GM23248 (cell line): ENCODE measurements around the gene ARL16. TPM values are rescaled to one million over a fixed set of nuclear protein-coding genes. Genes with fewer than 3 reads are reported as not detected.

ENCODE experiments used
- DNase-seq: peaks from one replicate; pipeline ENCODE4 v3.0.0-alpha.2; 2015
- H2AFZ ChIP-seq: fragments of 200-600 bp; sonication (generic); 2 replicates; pipeline ENCODE4 v1.6.1; 2016; ENCODE audit warnings: antibody characterized with exemption
- H3F3A ChIP-seq: fragments of 200-600 bp; sonication (generic); 2 replicates; pipeline ENCODE4 v1.6.1; 2016; ENCODE audit warnings: mild to moderate bottlenecking, antibody characterized with exemption, mixed run types; ENCODE audit not compliant: insufficient read depth
- H3K27ac ChIP-seq: fragments of 200-600 bp; sonication (generic); 2 replicates; pipeline ENCODE4 v1.5.1; 2016; ENCODE audit warnings: mild to moderate bottlenecking
- H3K27me3 ChIP-seq: fragments of 200-600 bp; sonication (generic); replicated peaks from 2 replicates; pipeline ENCODE4 v1.6.1; 2016; ENCODE audit warnings: mild to moderate bottlenecking; ENCODE audit not compliant: insufficient read depth
- H3K36me3 ChIP-seq: fragments of 200-600 bp; sonication (generic); 2 replicates; pipeline ENCODE4 v1.6.1; 2016; ENCODE audit warnings: low read depth, mild to moderate bottlenecking
- H3K4me1 ChIP-seq: fragments of 200-600 bp; sonication (generic); 2 replicates; pipeline ENCODE4 v1.6.1; 2016; ENCODE audit warnings: mild to moderate bottlenecking; ENCODE audit not compliant: insufficient read depth
- H3K4me2 ChIP-seq: fragments of 200-600 bp; sonication (generic); one replicate; pipeline ENCODE4 v1.6.1; 2016; ENCODE audit warnings: mild to moderate bottlenecking; ENCODE audit not compliant: unreplicated experiment
- H3K4me3 ChIP-seq: fragments of 200-600 bp; sonication (generic); 2 replicates; pipeline ENCODE4 v1.5.1; 2016; ENCODE audit warnings: mild to moderate bottlenecking
- H3K79me2 ChIP-seq: fragments of 200-600 bp; sonication (generic); 2 replicates; pipeline ENCODE4 v1.6.1; 2016; ENCODE audit warnings: mild to moderate bottlenecking; ENCODE audit not compliant: insufficient read depth
- H3K9ac ChIP-seq: fragments of 200-600 bp; sonication (generic); 2 replicates; pipeline ENCODE4 v1.6.1; 2016; ENCODE audit warnings: mild to moderate bottlenecking
- H3K9me2 ChIP-seq: fragments of 200-600 bp; sonication (generic); 2 replicates; pipeline ENCODE4 v1.6.1; 2016; ENCODE audit warnings: mixed run types, mild to moderate bottlenecking, moderate library complexity; ENCODE audit not compliant: insufficient read depth
- H3K9me3 ChIP-seq: fragments of 200-600 bp; sonication (generic); one replicate; pipeline ENCODE4 v1.6.1; 2017; ENCODE audit warnings: low read depth
- H4K20me1 ChIP-seq: fragments of 200-600 bp; sonication (generic); 2 replicates; pipeline ENCODE4 v1.6.0; 2016; ENCODE audit not compliant: insufficient read depth
- EZH2 ChIP-seq: fragments of 200-600 bp; sonication (generic); IDR thresholded peaks from 2 replicates; pipeline ENCODE4 v1.6.1; 2018; ENCODE audit warnings: antibody characterized with exemption, mild to moderate bottlenecking; ENCODE audit not compliant: insufficient read depth, poor library complexity, severe bottlenecking
- EZH2phosphoT487 ChIP-seq: fragments of 200-600 bp; sonication (generic); IDR thresholded peaks from 2 replicates; pipeline ENCODE4 v1.6.1; 2018; ENCODE audit warnings: antibody characterized with exemption, moderate library complexity, mild to moderate bottlenecking, low read depth; ENCODE audit not compliant: insufficient read depth
- WGBS, 2 experiments: methylation state at CpG; one replicate each; pipeline ENCODE4 v1.1.6; 2015 to 2017; ENCODE audit warnings: low lambda C conversion rate in 2 of 2, low coverage in 1 of 2; ENCODE audit errors: missing lambda C conversion rate in 2 of 2; 5-methylcytosine and 5-hydroxymethylcytosine counted together
- in situ Hi-C: fragments of 300-500 bp; cut with MboI; formaldehyde crosslinking; loops from 2 replicates; pipeline ENCODE4 v1.15.0; 2020
- polyA plus RNA-seq: library from polyadenylated mRNA; unstranded; fragments of >200 nt; fragmentation: Nextera tagmentation; extraction: Ambion mirVana; gene quantifications from 2 replicates; pipeline ENCODE4 v1.2.1, GENCODE V29; 2016
- total RNA-seq: library from RNA; depleted of rRNA; stranded (reverse); fragments of >200 nt; shearing (Covaris generic); gene quantifications from 2 replicates; pipeline ENCODE4 v1.2.3, GENCODE V29; 2014

Gene ARL16
- total and polyA plus RNA-seq, 2 experiments from 2014 or later, result 45.6 to 70.8 TPM

GRCh38 chr17:81656118-81656743 is 27.4 kb downstream of the ARL16 start, which contains the start of gene PDE6G:
Gene PDE6G, minus strand, starts transcription at chr17:81656542. Its CDS starts 3,237 bp downstream, at chr17:81653305.
- in situ Hi-C loops, result loop anchor here (10.0 kb wide), 1 partner anchor 61 kb away; no protein-coding TSS in a partner anchor
- DNase-seq, result no peak
- 0 out of 2 replicates have a peak, but pooled peaks cover 3% of the 10 kb centered on the region for H3K4me1 ChIP-seq
- H3F3A ChIP-seq, result no peaks in the 10 kb centered on the region
- H3K4me3 ChIP-seq, result no peak within 1 kb of the TSS
- no peaks in the 10 kb centered on the region for H4K20me1 ChIP-seq
- no peaks in the 10 kb centered on the region for H3K79me2 ChIP-seq
- H3K36me3 ChIP-seq, result no peaks in the 10 kb centered on the region
- no peaks in the 10 kb centered on the region for H3K9me2 ChIP-seq
- TF ChIP-seq EZH2, result no peak
- TF ChIP-seq EZH2phosphoT487, result no peak
- H2AFZ ChIP-seq, result no peak within 1 kb of the TSS
- no peaks in the 10 kb centered on the region for H3K9me3 ChIP-seq
- H3K27ac ChIP-seq, result no peak within 1 kb of the TSS
- WGBS, 2 experiments, result 84 to 85% methylated on average over 15 of the region's 15 CpGs
- H3K9ac ChIP-seq, result no peak within 1 kb of the TSS
- H3K27me3 ChIP-seq, result no peaks in the 10 kb centered on the region
- H3K4me2 ChIP-seq, result no peak within 1 kb of the TSS

- no peak for TF ChIP-seq EZH2
- TF ChIP-seq EZH2phosphoT487, result no peak
- no peaks in the 10 kb centered on the region for H3K9me3 ChIP-seq
- H3K9ac ChIP-seq, result no peak overlapping the region
- DNase-seq, result no peak
- 74 to 76% methylated on average over 18 of the region's 18 CpGs for WGBS, 2 experiments
- H3K9me2 ChIP-seq, result no peaks in the 10 kb centered on the region
- H2AFZ ChIP-seq, result no peak overlapping the region
- H3K4me2 ChIP-seq, result no peak overlapping the region
- H4K20me1 ChIP-seq, result no peaks in the 10 kb centered on the region
- no peaks in the 10 kb centered on the region for H3K79me2 ChIP-seq
- H3F3A ChIP-seq, result no peaks in the 10 kb centered on the region
- H3K36me3 ChIP-seq, result no peaks in the 10 kb centered on the region
- H3K27me3 ChIP-seq, result no peaks in the 10 kb centered on the region
- 0 out of 2 replicates have a peak, but pooled peaks cover 3% of the 10 kb centered on the region for H3K4me1 ChIP-seq
- H3K4me3 ChIP-seq, result no peak overlapping the region
- H3K27ac ChIP-seq, result no peak overlapping the region
- in situ Hi-C loops, result loop anchor here (10.0 kb wide), 1 partner anchor 61 kb away; no protein-coding TSS in a partner anchor
Observed at GRCh38 chr17:81655378-81656117, 28.0 kb downstream of the ARL16 start.

DNA sequence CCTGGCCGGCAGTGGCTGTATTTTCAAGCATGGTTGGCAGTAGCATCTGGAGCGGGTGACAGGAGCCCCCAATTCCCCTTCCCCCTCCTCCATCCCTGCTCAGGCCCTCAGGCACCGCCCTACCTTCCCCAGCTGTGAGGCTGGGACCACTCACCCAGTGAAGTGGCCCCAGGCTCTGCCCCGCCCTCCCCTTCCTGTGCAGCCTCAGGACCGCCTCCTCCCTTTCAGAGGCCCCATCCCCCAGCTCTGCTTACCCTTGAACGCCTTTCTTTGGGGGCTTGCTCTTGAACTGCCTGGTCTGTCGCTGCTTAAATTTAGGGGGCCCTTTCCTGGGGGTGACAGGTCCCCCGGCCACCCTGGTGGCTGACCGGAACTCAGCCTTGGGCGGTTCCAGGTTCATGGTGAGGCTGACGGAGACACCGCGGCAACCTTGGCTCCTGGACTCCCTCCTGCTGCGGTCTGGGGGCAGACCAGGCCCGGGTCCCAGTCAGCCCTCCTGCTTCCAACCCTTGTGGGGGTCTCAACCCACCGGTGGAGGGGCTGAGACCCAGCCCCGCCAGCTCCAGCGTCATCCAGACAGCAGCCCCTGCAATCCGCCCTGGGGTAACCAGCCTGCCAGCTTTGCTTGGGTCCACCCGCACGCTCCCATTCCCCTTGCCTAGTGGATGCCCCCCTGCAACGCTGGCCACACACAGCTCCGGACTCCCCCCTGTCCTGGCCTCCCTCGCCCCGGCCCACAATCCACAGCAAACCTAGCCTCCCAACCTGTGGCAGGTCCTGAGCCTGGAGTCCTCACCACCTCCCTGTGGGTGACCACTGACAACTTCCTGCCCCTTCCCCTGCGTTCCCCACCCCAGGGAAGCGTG is 30.5 kb downstream of the ARL16 start:
- Histone ChIP-seq H3K79me2 (no peaks in the 10 kb centered on the region), H3F3A (no peaks in the 10 kb centered on the region), H3K36me3 (no peaks in the 10 kb centered on the region), H3K4me2 (no peak overlapping the region), H3K9me3 (no peaks in the 10 kb centered on the region), H3K4me3 (no peak overlapping the region), H3K27ac (no peak overlapping the region), H3K4me1 (0 out of 2 replicates have a peak, but pooled peaks cover 3% of the 10 kb centered on the region), H4K20me1 (no peaks in the 10 kb centered on the region), H3K27me3 (peaks cover 7% of the 10 kb centered on the region; the same call in 1 of the 2 replicates), H3K9ac (no peak overlapping the region), H3K9me2 (no peaks in the 10 kb centered on the region), H2AFZ (no peak overlapping the region)
- TF ChIP-seq EZH2phosphoT487 (no peak), EZH2 (no peak)
- DNase-seq, result no peak
- in situ Hi-C loops, result loop anchor here (10.0 kb wide), 1 partner anchor 58 kb away; no protein-coding TSS in a partner anchor
- WGBS, 2 experiments, result 51 to 53% methylated on average over 23 to 27 of the region's 27 CpGs

DNA sequence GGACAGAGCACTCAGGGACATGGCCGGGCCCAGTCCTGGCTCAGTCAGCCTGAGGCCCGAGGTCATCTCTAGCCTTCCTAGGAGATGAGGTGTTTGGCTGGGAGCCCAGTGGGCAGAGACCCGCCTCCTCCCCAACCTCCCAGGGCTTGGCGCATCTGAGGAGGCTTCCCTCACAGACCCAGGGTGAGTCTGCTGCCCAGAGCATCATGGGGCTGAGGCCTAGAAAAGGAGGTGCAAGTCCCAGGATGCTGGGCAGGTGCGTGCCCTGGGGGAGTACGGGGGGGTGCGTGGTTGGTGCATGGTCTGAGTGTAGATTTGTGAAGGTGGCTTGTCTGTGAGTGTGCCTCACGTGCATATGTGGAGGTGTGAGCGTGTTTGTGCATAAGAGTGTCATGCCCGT is 31.9 kb downstream of the ARL16 start:
- H3F3A ChIP-seq, result no peaks in the 10 kb centered on the region
- H3K27me3 ChIP-seq, result peaks cover 15% of the 10 kb centered on the region; the same call in 1 of the 2 replicates
- no peaks in the 10 kb centered on the region for H4K20me1 ChIP-seq
- TF ChIP-seq EZH2phosphoT487 (no peak), EZH2 (no peak)
- H3K4me1 ChIP-seq, result 0 out of 2 replicates have a peak, but pooled peaks cover 3% of the 10 kb centered on the region
- no peaks in the 10 kb centered on the region for H3K36me3 ChIP-seq
- no peak overlapping the region for H3K4me3 ChIP-seq
- H3K79me2 ChIP-seq, result no peaks in the 10 kb centered on the region
- WGBS, 2 experiments, result 55% methylated on average over 10 of the region's 10 CpGs
- H3K9ac ChIP-seq, result no peak overlapping the region; the same call in 1 of the 2 replicates
- no peak overlapping the region for H3K27ac ChIP-seq
- no peak overlapping the region for H3K4me2 ChIP-seq
- H2AFZ ChIP-seq, result no peak overlapping the region
- H3K9me2 ChIP-seq, result no peaks in the 10 kb centered on the region
- DNase-seq, result peak; percentile 90
- in situ Hi-C loops, result loop anchor here (10.0 kb wide), 1 partner anchor 57 kb away; no protein-coding TSS in a partner anchor
- no peaks in the 10 kb centered on the region for H3K9me3 ChIP-seq
